Measurements from ENCODE around the gene RAB20. TPM values are rescaled to one million over a fixed set of nuclear protein-coding genes. Genes with fewer than 3 reads are reported as not detected.
"Not testable (repeated sequence)": the region's sequence is repeated elsewhere in the genome, so short reads cannot be mapped to it uniquely, and the experiment has no call there.

RAB20 gene
- total and polyA plus RNA-seq, 9 of the 15 experiments (the other 6 are each of a cell fraction or from before 2014, with no cell fraction given), result 0.62 to 9.2 (median 5.4) TPM

GRCh38 chr13:110498327-110498726, 63.2 kb downstream of the RAB20 start:
- Histone ChIP-seq H3K4me1 (replicated peaks in 1 of 2; ENCODE audit: control insufficient read depth in 2 of 2, insufficient read depth in 2 of 2, low read length in 2 of 2) (peaks cover 3 to 9% of the 10 kb centered on the region in 2 experiments; a peak in 4 of 5 replicates), H3K9me3 (replicated peaks; ENCODE audit: control insufficient read depth, insufficient read depth, low read depth, low read length) (0 out of 2 replicates have a peak, but pooled peaks cover 1% of the 10 kb centered on the region), H4K20me1 (replicated peaks; ENCODE audit: control insufficient read depth, insufficient read depth, low read length) (no peaks in the 10 kb centered on the region), H3K27ac (ENCODE audit: extremely low read depth, low read depth, low read length) (no peak overlapping the region), H3K4me2 (ENCODE audit: insufficient read depth, low read length) (no peak overlapping the region), H3K9me1 (ENCODE audit: control insufficient read depth, insufficient read depth, low read length) (no peaks in the 10 kb centered on the region), H3K9ac (ENCODE audit: insufficient read depth in 1 of 2, low read depth in 2 of 2, low read length in 2 of 2) (no peak overlapping the region), H3K27me3 (ENCODE audit: control insufficient read depth in 2 of 2, insufficient read depth in 2 of 2, low read length in 2 of 2) (no peaks in the 10 kb centered on the region), H2AFZ (ENCODE audit: low read depth, low read length) (no peak overlapping the region), H3K36me3 (ENCODE audit: control insufficient read depth, insufficient read depth, low read length) (no peaks in the 10 kb centered on the region), H3K79me2 (ENCODE audit: control insufficient read depth, insufficient read depth, low read length) (no peaks in the 10 kb centered on the region), H3K4me3 (no peak overlapping the region)
- no peak for TF ChIP-seq POLR2A (conservative IDR thresholded peaks at IDR 0.05)
- TF ChIP-seq RB1 (IDR thresholded peaks at IDR 0.05; ENCODE audit: low read depth), result no peak
- no peak for TF ChIP-seq NR2C1 (IDR thresholded peaks at IDR 0.05)
- TF ChIP-seq NR2C1 (tag; IDR thresholded peaks at IDR 0.05), result no peak
- no peak for TF ChIP-seq C11orf30 (IDR thresholded peaks at IDR 0.05; ENCODE audit: low read depth)
- TF ChIP-seq MXD1 (CRISPR knock-in tag; IDR thresholded peaks at IDR 0.05; ENCODE audit: borderline replicate concordance, poor library complexity, severe bottlenecking), result no peak
- TF ChIP-seq RBM15 (IDR thresholded peaks at IDR 0.05; ENCODE audit: insufficient read depth, low read length), result no peak
- TF ChIP-seq ZNF12 (CRISPR knock-in tag; IDR thresholded peaks at IDR 0.05), result no peak
- TF ChIP-seq MTF1 (CRISPR knock-in tag; IDR thresholded peaks at IDR 0.05; ENCODE audit: borderline replicate concordance), result no peak
- TF ChIP-seq CAMTA2 (CRISPR knock-in tag; conservative IDR thresholded peaks at IDR 0.05), result no peak
- TF ChIP-seq GATAD2A (IDR thresholded peaks at IDR 0.05), result no peak
- intact Hi-C loops (cut with micrococcal nuclease), result no loop called here
- ChIA-PET POLR2A (no interaction called here), CTCF (ENCODE audit: low intra/inter-chr PET ratio) (no interaction called here)
- no peak for FAIRE-seq
- 39% methylated on average over 3 of the region's 5 CpGs for WGBS (ENCODE audit: insufficient coverage, low coverage, missing lambda C conversion rate)
- no TSS peak for BruUV-seq (replicated peaks)
- DNase-seq (ENCODE audit: extremely low read depth in 1 of 4, low spot score in 3 of 4), result no peak
- ATAC-seq, result no peak
- in situ Hi-C loops (cut with MboI), result no loop called here

- H3K9me1 ChIP-seq (ENCODE audit: control insufficient read depth, insufficient read depth, low read length); H3K27ac ChIP-seq (ENCODE audit: extremely low read depth, low read depth, low read length); H3K4me2 ChIP-seq (ENCODE audit: insufficient read depth, low read length); ATAC-seq; H3K36me3 ChIP-seq (ENCODE audit: control insufficient read depth, insufficient read depth, low read length); H3K9me3 ChIP-seq (replicated peaks; ENCODE audit: control insufficient read depth, insufficient read depth, low read depth, low read length); H3K4me1 ChIP-seq (replicated peaks in 1 of 2; ENCODE audit: control insufficient read depth in 2 of 2, insufficient read depth in 2 of 2, low read length in 2 of 2); in situ Hi-C loops (cut with MboI); H3K27me3 ChIP-seq (ENCODE audit: control insufficient read depth in 2 of 2, insufficient read depth in 2 of 2, low read length in 2 of 2); H4K20me1 ChIP-seq (replicated peaks; ENCODE audit: control insufficient read depth, insufficient read depth, low read length); DNase-seq (ENCODE audit: extremely low read depth in 1 of 4, low spot score in 3 of 4); POLR2A ChIA-PET; intact Hi-C loops (cut with micrococcal nuclease); CTCF ChIA-PET (ENCODE audit: low intra/inter-chr PET ratio); H3K79me2 ChIP-seq (ENCODE audit: control insufficient read depth, insufficient read depth, low read length); H3K9ac ChIP-seq (ENCODE audit: insufficient read depth in 1 of 2, low read depth in 2 of 2, low read length in 2 of 2); H3K4me3 ChIP-seq; BruUV-seq (replicated peaks); FAIRE-seq; H2AFZ ChIP-seq (ENCODE audit: low read depth, low read length): not testable (repeated sequence)
- WGBS (ENCODE audit: insufficient coverage, low coverage, missing lambda C conversion rate), result 49% methylated on average over 3 of the region's 3 CpGs
These were observed 63.6 kb downstream of the RAB20 start for GRCh38 chr13:110497896-110498295.
